ENCODE data around the gene ATXN7L2.

The ATXN7L2 gene

GRCh38 chr1:109522026-109522425 lies 38.3 kb downstream of the ATXN7L2 start:
- no peak overlapping the region for H3K4me3 ChIP-seq (ENCODE audit: low read depth, low read length)

- H3K4me3 ChIP-seq (ENCODE audit: low read depth, low read length) = no peak overlapping the region
These were observed 40.0 kb downstream of the ATXN7L2 start for GRCh38 chr1:109523706-109524105.

- H3K4me3 ChIP-seq (ENCODE audit: low read depth, low read length) = no peak overlapping the region
These were observed 43.5 kb downstream of the ATXN7L2 start for GRCh38 chr1:109527098-109527811.

GRCh38 chr1:109527846-109528695 lies 44.4 kb downstream of the ATXN7L2 start:
- no peak overlapping the region for H3K4me3 ChIP-seq (ENCODE audit: low read depth, low read length)

- no peak overlapping the region for H3K4me3 ChIP-seq (ENCODE audit: low read depth, low read length)
These were observed 45.0 kb downstream of the ATXN7L2 start for GRCh38 chr1:109528712-109529111.

DNA sequence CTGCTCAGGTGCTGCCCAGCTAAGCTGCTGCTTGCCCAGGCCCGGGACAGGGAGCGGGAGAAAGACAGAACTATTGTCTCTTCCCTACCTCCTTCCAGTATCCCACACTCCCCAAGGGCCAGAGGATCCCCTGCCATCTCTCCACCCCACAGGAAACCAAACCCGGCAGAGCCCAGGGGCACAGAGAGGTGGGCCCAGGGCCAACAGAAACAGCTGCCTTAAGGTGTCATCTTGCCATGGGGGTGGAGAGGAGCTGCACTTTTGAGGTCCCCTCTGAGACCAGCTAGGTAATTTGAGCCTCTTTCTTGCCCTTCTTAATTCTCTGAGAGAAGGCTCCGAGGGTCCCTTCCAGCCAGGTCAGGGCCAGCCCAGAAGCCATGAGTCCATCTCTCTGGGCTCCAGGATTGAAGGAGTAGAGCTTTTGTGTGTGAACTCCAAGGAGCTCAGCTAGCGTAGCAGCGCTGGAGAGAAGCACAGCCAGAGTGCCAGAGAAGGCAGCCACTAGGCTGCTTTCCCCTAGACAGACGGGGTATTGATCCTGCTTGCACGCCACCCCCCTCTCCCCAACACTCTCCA lies 46.3 kb downstream of the ATXN7L2 start:
- no peak overlapping the region for H3K4me3 ChIP-seq (ENCODE audit: low read depth, low read length)

DNA sequence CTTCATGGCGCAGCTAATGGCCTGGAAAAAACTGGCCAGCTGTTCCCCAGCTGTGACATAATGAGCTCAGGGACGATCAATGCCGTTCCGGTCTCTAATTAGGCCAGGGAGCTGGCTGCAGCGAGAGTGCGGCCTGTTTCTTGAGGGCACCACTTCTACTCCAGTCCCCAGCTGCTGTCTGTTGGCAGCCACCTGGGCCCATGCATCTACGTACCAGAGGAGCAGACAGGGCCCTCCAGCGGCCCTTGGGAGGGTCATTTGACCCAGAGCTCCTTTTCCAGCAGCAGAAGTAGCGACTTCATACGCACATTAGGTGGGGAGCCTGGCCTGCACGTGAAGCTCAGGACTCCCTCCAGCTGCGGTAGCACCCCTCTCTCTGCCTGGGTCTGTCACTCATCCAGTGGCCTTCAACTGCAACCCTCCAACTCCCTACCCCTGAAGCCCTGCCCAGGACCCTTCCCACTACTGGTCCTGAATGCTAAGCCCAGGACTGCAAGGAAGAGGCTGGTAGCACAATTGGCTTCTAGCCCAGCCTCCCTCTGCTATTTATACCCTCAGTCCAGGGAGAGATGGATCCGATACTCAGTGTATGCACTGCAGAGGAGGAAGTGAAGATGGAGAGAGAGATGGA lies 46.9 kb downstream of the ATXN7L2 start:
- no peak overlapping the region for H3K4me3 ChIP-seq (ENCODE audit: low read depth, low read length)

- H3K4me3 ChIP-seq (ENCODE audit: low read depth, low read length) = no peak overlapping the region
These were observed 47.7 kb downstream of the ATXN7L2 start for GRCh38 chr1:109531380-109531779.

DNA sequence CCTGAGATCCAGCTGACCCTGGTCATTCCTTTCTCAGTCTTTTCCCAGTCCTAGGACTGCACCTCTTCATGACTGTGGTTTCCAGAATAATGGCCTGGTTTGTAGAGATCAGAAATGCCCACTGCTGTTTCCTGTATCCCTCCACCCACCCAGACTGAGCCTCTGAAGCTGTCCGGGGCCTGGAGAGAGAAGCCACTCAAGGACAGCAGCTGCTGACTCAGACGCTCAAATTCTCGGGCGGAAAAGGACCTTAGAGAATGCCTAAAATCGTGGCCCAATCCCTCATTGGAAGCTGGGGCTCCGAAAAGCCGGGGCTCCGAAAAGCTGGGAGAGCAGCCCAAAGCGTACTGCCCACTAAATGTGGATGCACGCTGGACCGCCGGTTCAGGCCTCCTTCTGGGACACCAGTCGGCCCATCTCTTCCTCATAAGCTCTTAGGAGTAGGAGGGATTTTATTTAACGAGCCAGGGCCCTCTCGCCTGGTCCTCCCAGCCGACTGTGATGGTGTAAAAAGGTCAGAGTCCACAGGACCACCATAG lies 48.2 kb downstream of the ATXN7L2 start:
- no peak overlapping the region for H3K4me3 ChIP-seq (ENCODE audit: low read depth, low read length)

DNA sequence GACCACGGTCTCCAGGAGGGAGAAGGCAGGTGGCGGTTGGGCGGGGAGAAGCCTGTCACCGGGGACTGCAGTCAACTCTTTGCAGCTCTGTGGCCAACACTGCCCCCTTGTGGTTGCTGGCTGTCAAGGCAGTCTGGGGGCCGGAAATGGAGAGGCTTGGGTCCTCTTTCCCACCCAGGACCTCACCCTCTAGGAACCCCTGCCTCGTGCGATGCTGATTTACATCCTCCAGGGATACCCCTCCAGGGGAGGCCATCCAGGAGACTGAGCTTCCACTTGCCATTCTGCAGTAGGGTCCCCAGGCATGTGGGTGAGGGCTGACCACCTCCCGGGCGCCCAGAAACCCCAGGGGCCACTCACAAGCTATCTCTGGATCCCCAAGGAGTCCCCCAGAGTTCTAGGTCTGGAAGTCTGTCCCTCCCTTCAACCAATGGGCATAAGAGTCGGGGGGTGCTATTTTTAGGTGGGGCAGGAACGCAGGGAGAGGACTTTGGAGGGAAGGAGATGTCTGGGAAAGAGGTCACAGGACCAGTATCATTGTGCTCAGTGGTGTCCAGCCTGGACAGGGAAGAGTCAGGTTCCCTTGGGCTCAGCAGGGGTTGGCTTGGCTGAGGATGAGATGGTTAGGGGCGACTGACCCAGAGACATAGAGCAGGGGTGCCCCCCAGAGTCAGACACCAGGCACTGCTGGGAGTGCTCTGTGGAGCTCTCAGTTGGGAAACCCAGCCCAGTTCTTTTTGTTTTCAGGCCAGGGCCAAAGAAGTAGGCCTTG lies 48.8 kb downstream of the ATXN7L2 start:
- no peak overlapping the region for H3K4me3 ChIP-seq (ENCODE audit: low read depth, low read length)

DNA sequence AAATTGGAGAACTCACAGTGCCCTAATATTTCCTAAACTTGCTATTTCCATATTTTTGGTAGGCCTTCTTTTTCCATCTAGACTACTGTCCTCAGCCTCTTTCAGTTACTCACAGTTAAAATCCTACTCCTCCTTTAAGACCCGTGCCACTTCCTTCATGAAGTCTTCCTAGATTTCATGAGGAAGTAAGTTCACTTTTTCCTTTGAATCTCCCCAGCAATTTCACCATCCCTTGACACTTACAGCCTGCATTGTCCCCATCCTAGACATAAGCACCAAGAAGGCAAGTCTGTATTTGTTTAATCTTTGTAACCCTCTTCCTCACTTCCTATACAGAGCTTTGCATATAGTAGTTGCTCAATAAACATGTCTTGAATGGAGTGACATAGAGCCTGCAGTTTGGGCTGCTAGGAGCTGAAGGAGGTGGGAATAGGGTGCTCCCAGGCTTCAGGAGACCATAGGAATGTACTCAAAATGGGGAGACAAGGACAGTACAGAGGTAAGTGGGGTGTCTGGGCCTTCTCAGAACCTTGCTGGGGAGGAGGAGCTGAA lies 50.7 kb downstream of the ATXN7L2 start:
- no peak overlapping the region for H3K4me3 ChIP-seq (ENCODE audit: low read depth, low read length)

DNA sequence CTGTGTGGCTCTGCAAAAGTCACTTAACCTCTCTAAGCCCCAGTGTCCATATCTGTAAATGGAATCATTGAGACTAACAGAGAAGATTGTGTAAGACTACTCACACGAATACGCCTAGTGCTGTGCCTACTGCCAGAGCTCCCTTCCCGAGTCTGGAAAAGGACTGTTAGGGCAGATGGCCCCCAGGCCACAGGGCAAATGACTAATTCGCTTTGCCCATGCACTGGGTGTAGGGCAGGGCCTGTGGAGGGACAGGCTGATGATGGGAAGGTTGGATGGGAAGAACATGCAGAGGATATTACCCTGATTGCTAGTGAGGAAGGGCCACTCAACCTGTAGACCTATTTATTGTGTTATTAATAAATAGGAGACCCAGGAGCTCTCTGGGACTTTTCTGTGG lies 51.8 kb downstream of the ATXN7L2 start:
- H3K4me3 ChIP-seq (ENCODE audit: low read depth, low read length) = no peak overlapping the region

DNA sequence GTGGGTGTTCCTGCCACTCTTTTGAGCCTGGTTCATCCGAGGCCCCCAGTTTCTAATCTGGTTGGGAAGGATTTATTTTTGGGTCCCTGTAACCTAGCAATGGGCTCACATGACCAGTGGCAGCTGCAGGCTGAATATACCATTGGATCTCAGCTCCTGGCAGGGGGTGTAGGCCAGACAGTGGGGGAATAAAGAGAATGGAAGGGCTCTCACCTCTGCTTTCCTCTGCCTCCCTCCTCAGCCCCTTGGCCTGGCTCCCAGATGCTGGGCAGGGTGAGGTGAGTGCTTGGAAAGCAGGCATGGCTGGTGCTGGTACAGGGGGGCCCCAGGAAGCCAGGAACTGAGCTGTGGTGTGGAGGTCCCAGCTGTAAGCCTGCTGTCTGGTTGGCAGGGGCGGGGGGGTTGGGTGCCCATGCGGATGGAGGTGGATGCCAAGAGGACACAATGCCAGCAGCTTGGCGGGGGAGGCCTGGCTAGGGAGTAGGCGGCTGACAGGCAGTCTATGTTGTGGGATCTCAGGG lies 52.3 kb downstream of the ATXN7L2 start:
- no peak overlapping the region for H3K4me3 ChIP-seq (ENCODE audit: low read depth, low read length)

DNA sequence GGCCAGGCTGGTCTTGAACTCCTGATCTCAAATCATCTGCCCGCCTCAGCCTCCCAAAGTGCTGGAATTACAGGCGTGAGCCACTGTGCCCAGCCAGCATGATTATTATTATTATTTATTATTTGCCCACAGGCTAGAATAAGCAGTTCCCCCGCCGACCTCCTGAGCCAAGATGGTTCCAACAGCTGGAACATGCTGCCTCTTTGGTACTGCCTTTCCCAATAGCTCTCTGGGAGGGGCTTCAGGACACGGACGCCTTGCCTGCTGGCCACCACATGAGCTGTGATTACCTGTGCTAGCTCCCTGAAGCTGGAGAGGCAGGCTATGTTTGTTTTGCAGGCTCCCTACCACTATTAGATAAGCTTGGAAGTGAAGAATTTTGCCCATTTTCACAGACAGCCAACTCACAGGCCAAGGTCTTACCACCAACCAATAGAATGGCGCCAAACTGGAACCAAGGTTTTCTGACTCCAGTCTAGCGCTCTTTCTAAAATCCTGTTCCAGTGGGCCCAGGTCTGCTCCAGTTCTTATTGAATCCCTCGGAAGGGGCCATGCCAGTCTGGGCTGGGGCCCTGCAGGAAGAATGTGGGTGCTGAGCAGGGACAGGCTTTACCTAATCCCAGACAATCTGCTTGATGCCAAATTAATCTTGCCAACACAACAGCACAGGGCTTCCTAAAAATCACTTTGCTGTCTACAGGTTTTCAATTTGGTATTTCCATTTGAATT lies 53.9 kb downstream of the ATXN7L2 start:
- H3K4me3 ChIP-seq (ENCODE audit: low read depth, low read length) = no peak overlapping the region

DNA sequence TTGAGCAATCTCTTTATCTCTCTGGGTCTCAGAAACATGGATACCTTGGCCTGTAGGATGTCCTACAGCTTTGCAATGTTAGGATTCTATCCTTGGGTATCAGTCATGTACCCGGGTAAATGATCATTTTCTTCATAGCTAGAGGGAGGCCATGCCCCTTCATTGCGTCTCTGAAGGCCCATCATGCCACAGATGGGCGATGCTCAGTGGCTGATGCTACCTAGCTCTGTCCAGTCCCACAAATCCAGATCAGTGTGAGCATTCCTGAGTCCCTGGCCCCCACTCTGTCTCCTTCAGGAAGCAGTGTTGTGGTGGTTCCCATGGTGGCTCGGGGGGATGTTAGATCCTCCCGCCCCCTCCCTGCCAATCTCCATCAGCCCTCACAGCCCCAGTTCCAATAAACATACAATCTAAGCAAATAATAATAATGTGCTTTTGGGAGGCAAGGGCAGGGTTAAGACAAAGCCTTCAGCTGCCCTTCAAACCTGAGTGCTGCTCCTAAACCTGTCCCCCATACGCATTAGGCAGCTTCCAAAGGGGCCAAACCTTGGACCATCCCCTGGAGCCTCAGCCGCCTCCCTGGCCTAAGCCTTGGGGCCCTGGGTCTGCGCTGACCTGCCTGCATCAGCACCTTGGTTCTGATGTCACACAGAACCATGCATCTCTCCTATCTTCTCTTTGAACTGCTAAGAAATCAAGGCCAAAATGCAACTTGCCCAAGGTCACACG lies 55.3 kb downstream of the ATXN7L2 start:
- no peak overlapping the region for H3K4me3 ChIP-seq (ENCODE audit: low read depth, low read length)

DNA sequence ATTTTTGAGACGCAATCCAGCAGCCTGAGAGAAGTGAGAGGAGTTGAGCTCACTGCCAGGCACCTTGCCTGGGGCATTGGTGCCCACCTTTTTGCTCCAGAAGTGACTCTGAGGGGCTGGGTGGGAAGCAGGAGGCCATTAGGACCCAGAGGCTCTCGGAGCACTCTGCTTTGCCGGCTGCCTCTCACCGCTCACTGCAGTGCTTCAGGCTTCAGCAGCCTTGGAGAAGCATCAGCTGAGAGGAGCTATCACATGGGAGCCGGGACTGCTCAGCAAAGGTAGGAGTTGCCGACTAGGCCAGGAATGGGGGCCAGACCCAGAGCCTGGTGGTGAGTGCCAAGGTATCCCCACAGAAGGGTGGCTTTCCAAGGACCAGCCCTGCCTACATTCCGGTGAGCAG lies 56.0 kb downstream of the ATXN7L2 start, which contains the start of gene GPR61:
Gene GPR61, plus strand, starts transcription at position 197 of the 400 bp plus-strand sequence. CDS start 3,151 bp downstream, outside the sequence.
- H3K4me3 ChIP-seq (ENCODE audit: low read depth, low read length) = no peak within 1 kb of the TSS

DNA sequence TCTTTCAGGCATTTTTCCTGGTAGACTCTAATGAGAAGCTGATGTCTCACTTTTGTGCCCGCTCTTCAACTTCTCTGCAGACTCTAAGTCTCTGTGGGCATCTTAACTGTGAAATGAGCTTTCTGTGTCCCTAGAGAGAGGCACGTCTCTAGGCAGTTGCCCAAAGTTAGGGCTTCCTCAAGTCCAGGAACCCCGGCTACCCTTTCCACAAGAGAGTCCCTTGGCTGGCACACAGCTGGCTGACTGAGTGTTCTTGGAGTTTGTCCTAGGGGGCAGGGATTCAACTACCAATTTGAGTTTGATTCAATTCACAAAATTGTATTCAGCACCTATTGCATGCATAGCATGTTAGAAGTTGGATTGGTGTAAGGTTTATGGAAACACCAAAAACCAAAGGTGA lies 57.4 kb downstream of the ATXN7L2 start:
- no peak overlapping the region for H3K4me3 ChIP-seq (ENCODE audit: low read depth, low read length)

Measured in iPS-11a (cell line).